ENCODE results near the gene FAF1. TPM values are rescaled to one million over a fixed set of nuclear protein-coding genes. Genes with fewer than 3 reads are reported as not detected.

FAF1 gene
- total and polyA plus RNA-seq, 2 of the 8 experiments (the other 6 are each of a cell fraction or from before 2014, with no cell fraction given): 10.8 to 65.9 TPM

- CTCF ChIA-PET (ENCODE audit: partially characterized antibody): interaction anchor here (0.9 to 2.3 kb wide), 3 partner anchors 10 to 184 kb away, joined by 4 to 5 read pairs (median 4); no protein-coding TSS in a partner anchor
- peaks cover 0 to 13% (median 0%) of the 10 kb centered on the region in 4 experiments; a peak in 1 of 8 replicates for H3K36me3 ChIP-seq (ENCODE audit: control insufficient read depth in 2 of 4, insufficient read depth in 4 of 4, low read length in 3 of 4)
- H2BK15ac ChIP-seq (ENCODE audit: low read length): no peak overlapping the region; the same call in 1 of the 2 replicates
- H2BK12ac ChIP-seq (ENCODE audit: low read depth, low read length): peak overlapping the region; percentile 52; the same call in 1 of the 2 replicates
- H3K9me3 ChIP-seq (ENCODE audit: insufficient read depth in 2 of 2, low read depth in 1 of 2, low read length in 1 of 2): no peaks in the 10 kb centered on the region; a peak in 1 of 4 replicates
- H3K18ac ChIP-seq (ENCODE audit: extremely low read depth, low read length): no peak overlapping the region
- H2BK20ac ChIP-seq (ENCODE audit: low read length): no peak overlapping the region
- peaks cover 11 to 32% of the 10 kb centered on the region in 2 experiments for H4K20me1 ChIP-seq (replicated peaks in 1 of 2; ENCODE audit: control insufficient read depth in 1 of 2, insufficient read depth in 2 of 2, low read length in 2 of 2)
- no peak overlapping the region for H4K5ac ChIP-seq (ENCODE audit: insufficient read length, low read depth, low read length)
- POLR2A ChIA-PET (ENCODE audit: partially characterized antibody): no interaction called here
- H3K4ac ChIP-seq (replicated peaks; ENCODE audit: insufficient read length, low read depth, low read length): no peak overlapping the region
- 6% methylated on average over 17 of the region's 21 CpGs; no CpG with 5 or more reads in 1 of the 2 experiments for WGBS, 2 experiments (ENCODE audit: extremely low coverage in 1 of 2, insufficient coverage in 1 of 2, insufficient read length in 1 of 2, insufficient replicate concordance in 2 of 2, low coverage in 1 of 2, low lambda C conversion rate in 2 of 2, missing lambda C conversion rate in 1 of 2)
- H3K79me1 ChIP-seq (ENCODE audit: low read depth, low read length): no peaks in the 10 kb centered on the region
- no peak overlapping the region for H3K9ac ChIP-seq (replicated peaks in 1 of 4; ENCODE audit: extremely low read depth in 1 of 4, low read depth in 3 of 4, low read length in 3 of 4)
- no peaks in the 10 kb centered on the region for H3K79me2 ChIP-seq (ENCODE audit: control insufficient read depth in 1 of 2, insufficient read depth in 2 of 2, low read length in 2 of 2)
- H3K27me3 ChIP-seq (replicated peaks in 1 of 4; ENCODE audit: control insufficient read depth in 3 of 4, extremely low read depth in 1 of 4, insufficient read depth in 3 of 4, low read length in 3 of 4): peaks cover 98 to 100% (median 99%) of the 10 kb centered on the region in 4 experiments
- no peak for FAIRE-seq
- no peak overlapping the region for H4K8ac ChIP-seq (ENCODE audit: extremely low read depth, insufficient read depth, low read length)
- H3K14ac ChIP-seq (ENCODE audit: insufficient read length): no peak overlapping the region
- H3K4me1 ChIP-seq (replicated peaks in 1 of 4; ENCODE audit: control insufficient read depth in 3 of 4, insufficient read depth in 4 of 4, low read length in 3 of 4): peaks cover 4 to 32% (median 24%) of the 10 kb centered on the region in 4 experiments; a peak in 6 of 7 replicates
- no peak overlapping the region for H2BK5ac ChIP-seq (ENCODE audit: low read depth, low read length)
- H4K91ac ChIP-seq (replicated peaks; ENCODE audit: insufficient read length, low read length): no peak overlapping the region
- no peak overlapping the region for H2BK120ac ChIP-seq (replicated peaks; ENCODE audit: low read depth, low read length)
- peaks cover 15% of the 10 kb centered on the region for H3K23me2 ChIP-seq (ENCODE audit: low read depth, low read length)
- H2AK5ac ChIP-seq (ENCODE audit: low read depth, low read length): no peak overlapping the region
- no peak overlapping the region for H3K27ac ChIP-seq (ENCODE audit: low read depth, low read length)
- no peak overlapping the region for H3K56ac ChIP-seq (replicated peaks; ENCODE audit: insufficient read length, low read depth, low read length)
- peak in 1 of 2 experiments; percentile 49 for DNase-seq (ENCODE audit: low read depth in 1 of 2, low spot score in 2 of 2)
- H2AFZ ChIP-seq (ENCODE audit: low read length): no peak overlapping the region
- peak overlapping the region; percentile 2 to 51 (median 19); a peak in 4 of 8 replicates for H3K4me3 ChIP-seq (ENCODE audit: extremely low read depth in 1 of 4, insufficient read depth in 2 of 4, low read depth in 3 of 4, low read length in 4 of 4)
- H3K23ac ChIP-seq (ENCODE audit: insufficient read length): no peak overlapping the region
- H3K4me2 ChIP-seq (ENCODE audit: insufficient read depth in 1 of 2, low read depth in 2 of 2, low read length in 2 of 2): peak overlapping the region; percentile 53 to 77; a peak in 3 of 4 replicates
- TF ChIP-seq SP4 (IDR thresholded peaks at IDR 0.05; ENCODE audit: low read length) (no peak), RXRA (IDR thresholded peaks at IDR 0.05; ENCODE audit: insufficient read depth, low read depth, low read length) (no peak), EGR1 (IDR thresholded peaks at IDR 0.05; ENCODE audit: borderline replicate concordance, low read depth, low read length) (no peak), CBX8 (IDR thresholded peaks at IDR 0.05; ENCODE audit: borderline replicate concordance, low read depth, low read length) (peak; percentile 82; the same call in 1 of the 2 replicates), RAD21 (IDR thresholded peaks at IDR 0.05 in 1 of 2, conservative IDR thresholded peaks at IDR 0.05 in 1 of 2; ENCODE audit: low read depth in 2 of 2, low read length in 2 of 2) (no peak), CEBPB (IDR thresholded peaks at IDR 0.05; ENCODE audit: low read depth, low read length) (no peak), PHF8 (conservative IDR thresholded peaks at IDR 0.05; ENCODE audit: low read depth, low read length) (no peak), RFX5 (IDR thresholded peaks at IDR 0.05; ENCODE audit: borderline replicate concordance, low read depth, low read length) (no peak), HDAC6 (IDR thresholded peaks at IDR 0.05; ENCODE audit: low read depth, low read length) (no peak), SUZ12 (IDR thresholded peaks at IDR 0.05; ENCODE audit: low read length) (peak; percentile 78), NANOG (IDR thresholded peaks at IDR 0.05; ENCODE audit: insufficient read depth, low read depth, low read length, poor library complexity, severe bottlenecking) (no peak), CHD1 (IDR thresholded peaks at IDR 0.05; ENCODE audit: low read depth, low read length) (no peak)
These were observed 540.0 kb downstream of the FAF1 start for GRCh38 chr1:50419907-50420677.

Measured in H1 (cell line).